NCI-H128 (cell line): Measurements from ENCODE around the gene EOLA1.
"Not testable (repeated sequence)": the region's sequence is repeated elsewhere in the genome, so short reads cannot be mapped to it uniquely, and the experiment has no call there.

Source experiments
- DNase-seq: peaks from one replicate; lab custom pipeline; 2025; ENCODE audit not compliant: unreplicated experiment; lab: John Stamatoyannopoulos, UW

Gene EOLA1

GRCh38 chrX:149540621-149541520, at the start of gene EOLA1:
TSS of gene EOLA1 (plus strand) at chrX:149541012. CDS start at chrX:149545631, 4,619 bp downstream.
- peak; percentile 81 for DNase-seq

DNA sequence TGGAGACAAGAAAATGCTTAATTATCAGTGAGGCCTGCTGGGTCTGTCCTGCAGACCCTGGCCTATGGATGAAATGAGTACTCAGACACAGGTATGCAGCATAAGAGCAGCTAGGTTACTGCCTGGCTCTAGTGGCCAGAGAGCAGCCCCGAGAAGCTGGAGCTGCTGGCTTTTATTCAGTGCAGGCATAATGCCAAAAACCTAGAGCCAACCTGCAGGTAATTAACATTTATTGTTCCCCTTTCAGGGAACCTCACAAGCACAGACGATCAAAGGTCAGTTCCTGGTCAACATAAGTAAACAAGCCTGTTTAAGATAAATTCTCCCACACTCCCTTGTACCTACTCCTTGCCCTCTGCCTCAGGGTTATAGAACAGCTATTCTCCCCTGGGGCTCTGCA, 49.0 kb upstream of the EOLA1 start:
- DNase-seq = no peak

GRCh38 chrX:149493567-149494562, 46.9 kb upstream of the EOLA1 start:
- no peak for DNase-seq

DNA sequence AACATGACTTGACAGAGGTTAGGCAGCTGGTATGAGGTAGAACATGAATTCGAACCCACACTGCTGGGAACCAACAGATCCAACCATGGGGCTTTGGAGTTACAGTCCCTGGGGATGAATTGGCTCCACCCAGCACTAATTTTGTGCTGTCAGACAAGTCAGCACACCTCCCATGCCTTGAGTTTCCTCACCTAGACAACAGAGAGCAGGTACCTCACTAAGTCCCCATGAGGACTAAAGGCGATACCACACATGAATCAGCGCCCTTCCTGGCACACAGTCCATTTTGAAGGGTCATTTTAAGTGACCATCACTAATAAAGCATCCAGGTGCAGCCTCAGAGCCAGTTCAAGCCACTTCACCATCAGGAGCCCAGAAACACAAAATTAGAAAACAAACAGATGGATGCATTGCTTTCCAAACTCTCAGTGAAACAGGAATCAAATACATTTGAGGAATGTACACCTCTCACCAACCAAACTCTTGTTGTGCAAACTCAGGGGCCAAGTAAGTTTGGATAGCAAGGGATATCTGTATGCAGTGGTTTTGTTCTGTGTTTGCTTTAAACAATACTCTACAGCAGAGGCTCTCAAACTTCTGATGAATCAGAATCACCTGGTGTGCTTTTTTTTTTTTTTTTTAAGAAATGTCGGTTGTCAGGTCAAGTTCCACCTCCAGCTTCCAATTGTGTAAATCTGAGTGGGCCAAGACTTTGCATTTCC, 45.8 kb upstream of the EOLA1 start:
- no peak for DNase-seq

DNA sequence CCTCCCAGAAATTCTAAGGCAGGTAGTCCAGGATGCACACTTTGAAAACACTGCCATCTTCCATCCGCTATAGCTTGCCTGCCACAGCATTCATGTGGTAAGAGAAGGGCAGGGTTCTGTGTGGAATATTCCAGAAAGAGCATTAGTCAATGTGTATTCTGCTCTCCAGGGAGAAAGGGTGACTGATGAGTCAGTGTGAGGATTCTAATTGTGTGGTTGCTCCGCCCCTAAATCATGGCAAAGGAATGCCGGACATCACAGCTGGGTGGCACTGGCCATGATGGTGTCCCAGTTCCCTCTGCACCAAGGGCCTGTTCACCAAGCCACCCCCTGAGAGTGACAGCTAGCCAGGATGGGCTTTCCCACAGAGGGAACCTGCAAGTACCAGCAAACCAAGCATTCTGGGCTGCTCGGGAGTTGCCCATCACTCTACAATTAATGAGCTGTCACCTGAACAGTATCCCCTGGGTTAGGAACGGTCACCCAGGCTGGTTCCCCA, 45.2 kb upstream of the EOLA1 start:
- DNase-seq = no peak

DNA sequence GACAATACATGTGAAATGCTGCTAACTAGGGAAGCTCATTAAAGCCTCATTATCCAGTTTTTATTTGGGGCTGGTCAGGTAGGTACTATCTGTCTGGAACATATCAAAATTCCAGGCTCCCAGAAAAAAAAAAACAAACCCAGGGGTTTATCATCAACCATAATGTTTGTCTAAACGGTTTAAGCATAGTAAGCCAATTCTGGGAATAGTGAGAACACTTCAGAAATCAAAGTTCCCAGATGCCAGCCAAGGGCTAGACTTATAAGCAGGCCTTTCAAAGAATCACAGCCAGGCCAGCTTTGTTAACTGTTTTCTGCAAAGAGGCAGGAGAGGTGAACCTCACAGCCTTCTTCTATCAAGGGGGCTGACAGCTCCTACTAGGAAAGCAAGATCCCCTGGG, 43.8 kb upstream of the EOLA1 start:
- DNase-seq = no peak

GRCh38 chrX:149497626-149498025, 43.2 kb upstream of the EOLA1 start:
- DNase-seq = no peak

DNA sequence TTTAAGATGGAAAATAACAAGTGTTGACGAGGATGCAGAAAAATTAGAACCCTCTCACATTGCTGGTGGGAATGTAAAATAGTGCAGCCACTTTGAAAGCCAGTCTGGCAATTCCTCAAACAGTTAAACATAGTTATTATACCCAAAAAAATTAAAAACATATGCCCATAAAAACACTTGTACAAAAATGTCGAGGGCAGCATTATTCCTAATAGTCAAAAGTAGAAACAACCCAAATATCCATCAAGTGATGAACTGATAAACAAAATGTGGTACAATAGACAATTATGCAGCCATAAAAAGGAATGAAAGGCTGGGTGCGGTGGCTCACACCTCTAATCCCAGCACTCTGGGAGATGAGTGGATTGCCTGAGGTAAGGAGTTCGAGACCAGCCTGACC, 42.0 kb upstream of the EOLA1 start:
- no peak for DNase-seq

DNA sequence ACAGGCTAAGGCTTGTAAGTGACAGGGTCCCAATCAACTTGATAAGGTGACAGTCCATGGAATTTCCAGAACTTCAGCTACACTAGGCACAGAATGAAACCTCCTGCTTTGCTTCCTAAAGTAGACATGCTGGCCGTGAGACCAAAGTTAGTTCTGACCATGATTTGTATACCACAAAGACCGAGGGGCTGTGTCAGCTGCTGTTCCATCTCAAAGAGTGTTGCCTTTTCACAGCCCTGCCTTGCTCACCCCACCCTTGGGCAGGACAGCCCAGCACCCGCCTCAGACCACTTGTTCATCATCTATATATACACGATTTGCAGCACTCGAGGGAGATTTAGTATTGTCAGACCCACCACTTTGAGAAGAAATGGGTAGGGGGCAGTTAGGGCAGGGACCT, 41.0 kb upstream of the EOLA1 start:
- DNase-seq = no peak

- not testable (repeated sequence) for DNase-seq
These were observed 37.9 kb upstream of the EOLA1 start for GRCh38 chrX:149502923-149503322.

DNA sequence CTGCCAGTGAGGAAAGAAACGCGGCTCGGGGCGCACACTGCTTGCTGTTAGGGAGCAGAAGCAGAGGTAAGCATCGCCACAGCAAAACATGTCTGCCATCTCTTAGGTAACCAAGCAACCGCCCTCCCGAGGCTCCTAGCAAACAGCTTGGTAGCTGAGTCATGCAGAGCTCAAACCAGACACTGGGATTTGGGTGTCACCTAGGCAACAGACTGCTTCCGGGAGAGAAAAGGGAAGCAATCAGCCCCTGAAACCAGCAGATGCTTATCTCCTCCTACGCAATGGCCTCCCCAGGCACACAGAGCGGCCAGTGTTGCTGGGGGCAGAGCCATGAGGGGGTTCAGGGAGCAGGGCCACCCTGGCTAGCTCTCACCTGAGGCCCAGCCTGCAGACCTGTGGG, 37.4 kb upstream of the EOLA1 start:
- not testable (repeated sequence) for DNase-seq

- peak; percentile 1 for DNase-seq
These were observed 36.4 kb upstream of the EOLA1 start for GRCh38 chrX:149504226-149504914.

DNA sequence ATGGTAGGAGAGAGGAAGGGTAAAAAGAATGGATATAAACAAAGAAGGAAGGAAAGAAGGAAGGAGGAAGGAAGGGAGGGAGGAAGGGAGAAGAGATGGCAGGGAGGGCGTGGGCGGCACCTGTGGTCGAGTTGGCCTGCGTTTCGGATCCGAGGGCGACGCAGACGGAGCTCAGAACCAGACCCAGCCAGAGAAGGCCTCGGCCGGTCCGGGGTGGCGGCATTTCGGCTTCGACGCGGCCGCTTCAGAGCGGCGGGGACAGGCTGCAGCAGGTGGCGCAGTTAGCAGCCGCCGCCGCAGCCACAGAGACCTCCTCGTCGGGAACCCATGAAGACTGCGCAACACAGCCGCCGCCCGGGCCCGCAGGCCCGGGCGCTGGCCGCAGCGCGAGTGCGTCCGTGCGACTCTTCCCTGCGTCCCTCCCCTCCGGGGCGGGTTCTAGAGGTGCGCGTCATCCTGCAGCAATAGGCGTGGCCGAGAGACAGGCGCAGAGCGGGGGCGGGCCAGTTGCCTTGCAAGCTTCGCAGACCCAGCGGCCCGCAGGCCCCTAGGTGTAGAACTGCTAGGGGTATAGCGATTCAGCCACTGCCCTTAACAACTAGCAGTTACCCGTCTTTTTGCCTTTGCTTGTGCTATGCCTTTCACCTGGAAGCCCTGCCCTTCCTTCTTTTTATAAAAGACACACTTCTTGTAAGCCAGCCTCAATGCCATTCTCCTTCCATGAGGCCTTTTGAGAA, 35.7 kb upstream of the EOLA1 start, which contains the start of gene IDS:
Gene IDS (minus strand): TSS at position 392 of the 737 bp plus-strand sequence. CDS start 169 bp downstream, at position 223.
- DNase-seq = peak; percentile 67

- no peak for DNase-seq
These were observed 35.1 kb upstream of the EOLA1 start for GRCh38 chrX:149505671-149506070.

DNA sequence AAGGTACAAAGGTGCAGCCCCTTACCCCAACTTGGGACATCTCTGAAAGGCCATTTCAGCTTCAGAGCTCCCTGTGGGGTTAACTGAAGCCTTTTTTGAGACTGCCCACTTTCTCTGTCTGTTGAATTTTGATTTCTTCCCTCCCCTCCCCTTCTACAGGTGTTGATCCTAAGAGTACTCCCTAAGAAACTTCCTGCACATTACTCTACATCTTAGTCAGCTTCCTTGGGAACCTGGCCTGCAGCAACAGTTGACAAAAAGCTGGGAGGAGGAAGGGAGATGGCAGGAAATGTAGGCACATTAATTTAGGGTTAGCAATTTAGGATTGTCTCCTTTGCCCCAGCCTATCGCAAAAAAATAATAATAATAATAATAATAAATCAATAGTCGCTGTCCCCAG, 34.5 kb upstream of the EOLA1 start:
- no peak for DNase-seq

GRCh38 chrX:149508467-149508866, 32.3 kb upstream of the EOLA1 start:
- DNase-seq = no peak

- no peak for DNase-seq
These were observed 30.4 kb upstream of the EOLA1 start for GRCh38 chrX:149510386-149510785.

GRCh38 chrX:149511081-149511480, 29.7 kb upstream of the EOLA1 start:
- DNase-seq = no peak

DNA sequence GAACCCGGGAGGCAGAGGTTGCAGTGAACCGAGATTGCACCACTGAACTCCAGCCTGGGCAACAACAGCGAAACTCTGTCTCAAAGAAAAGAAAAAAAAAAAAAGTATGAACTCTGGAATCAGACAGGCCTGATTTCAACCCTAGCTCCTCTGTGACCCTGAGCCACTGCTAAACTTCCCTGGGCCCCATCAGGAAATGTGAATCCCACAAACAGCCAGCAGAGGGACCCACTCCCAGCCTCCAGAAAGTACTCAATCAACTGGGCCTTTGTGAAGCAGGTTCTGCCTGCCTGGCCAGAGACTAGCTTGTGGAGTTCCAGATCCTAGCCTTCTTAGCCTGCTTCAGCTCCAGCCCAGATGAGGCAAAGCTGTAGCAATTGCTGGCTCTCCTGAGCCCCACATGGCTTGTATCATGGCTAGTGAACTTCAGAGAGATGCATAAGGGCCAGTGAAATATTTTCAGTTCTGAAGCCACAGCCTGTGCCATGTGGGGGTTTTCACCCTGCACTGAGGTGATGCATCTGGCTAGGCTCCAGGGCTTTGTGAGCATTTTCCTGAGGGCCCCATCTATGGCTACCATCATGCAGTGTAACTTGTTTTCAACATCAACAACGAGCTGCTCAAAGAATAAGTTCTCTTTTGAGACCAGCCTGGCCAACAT, 28.5 kb upstream of the EOLA1 start:
- DNase-seq = peak; percentile 13
